HEK293 (cell line): ENCODE measurements around the gene CELF6.

Experiments
- CTCF ChIA-PET: fragments of 350-600 bp; formaldehyde crosslinking; extraction: SDS; loops from one replicate; lab custom pipeline; 2021; ENCODE audit warnings: antibody characterized with exemption; lab: Yijun Ruan, JAX
- POLR2A ChIA-PET: fragments of 300-600 bp; formaldehyde crosslinking; extraction: SDS; loops from one replicate; lab custom pipeline; 2020; ENCODE audit warnings: antibody characterized with exemption, inconsistent platforms; lab: Yijun Ruan, JAX
- H3K27ac ChIP-seq: fragments of 200-500 bp; sonication (Bioruptor generic); 2 replicates; pipeline ENCODE4 v1.5.1; 2014; ENCODE audit warnings: low read depth, low read length, control low read depth, inconsistent platforms; ENCODE audit errors: extremely low read depth
- H3K36me3 ChIP-seq, 2 experiments: fragments of 200-500 bp in 1 of 2; sonication (Bioruptor generic) in 1 of 2; 1 replicate in 1 of 2; 2 replicates in 1 of 2; pipeline ENCODE4 v1.5.1; 2014 to 2017; ENCODE audit warnings: inconsistent platforms in 2 of 2, low read length in 2 of 2; ENCODE audit not compliant: control insufficient read depth in 2 of 2, insufficient read depth in 1 of 2
- H3K4me1 ChIP-seq: fragments of 200-500 bp; sonication (Bioruptor generic); 2 replicates; pipeline ENCODE4 v1.5.1; 2014; ENCODE audit warnings: mild to moderate bottlenecking, low read length, inconsistent platforms; ENCODE audit not compliant: control insufficient read depth, insufficient read depth
- H3K4me3 ChIP-seq: 2 replicates; pipeline ENCODE4 v1.5.1; 2011; ENCODE audit warnings: low read depth, mild to moderate bottlenecking, control low read depth, low read length, moderate library complexity
- H3K9me3 ChIP-seq: fragments of 200-500 bp; sonication (Bioruptor generic); 2 replicates; pipeline ENCODE4 v1.5.1; 2014; ENCODE audit warnings: low read depth, low read length, inconsistent platforms; ENCODE audit not compliant: control insufficient read depth, insufficient read depth
- ATF2 ChIP-seq: fragments of 450-650 bp; formaldehyde crosslinking; IDR thresholded peaks from 2 replicates; pipeline ENCODE4 v1.5.1; 2016; ENCODE audit warnings: missing biosample characterization, missing genetic modification characterization, low read depth
- BCL11A ChIP-seq: fragments of 450-650 bp; formaldehyde crosslinking; IDR thresholded peaks from 2 replicates; pipeline ENCODE4 v1.5.1; 2016; ENCODE audit warnings: low read depth, missing biosample characterization, missing genetic modification characterization
- TSHZ1 ChIP-seq: fragments of 450-650 bp; formaldehyde crosslinking; IDR thresholded peaks from 2 replicates; pipeline ENCODE4 v1.5.1; 2016; ENCODE audit warnings: missing biosample characterization, missing genetic modification characterization, borderline replicate concordance
- ZFP41 ChIP-seq: fragments of 450-650 bp; formaldehyde crosslinking; IDR thresholded peaks from 2 replicates; pipeline ENCODE4 v1.5.1; 2016; ENCODE audit warnings: missing biosample characterization, missing genetic modification characterization, borderline replicate concordance
- ZNF10 ChIP-seq: fragments of 450-650 bp; formaldehyde crosslinking; IDR thresholded peaks from 2 replicates; pipeline ENCODE4 v1.5.1; 2017; ENCODE audit warnings: missing biosample characterization, missing genetic modification characterization
- ZNF121 ChIP-seq: fragments of 450-650 bp; formaldehyde crosslinking; IDR thresholded peaks from 2 replicates; pipeline ENCODE4 v1.5.1; 2016; ENCODE audit warnings: missing biosample characterization, missing genetic modification characterization
- ZNF138 ChIP-seq: fragments of 450-650 bp; formaldehyde crosslinking; IDR thresholded peaks from 2 replicates; pipeline ENCODE4 v1.5.1; 2016; ENCODE audit warnings: missing biosample characterization, missing genetic modification characterization, borderline replicate concordance
- ZNF148 ChIP-seq: fragments of 450-650 bp; formaldehyde crosslinking; IDR thresholded peaks from 2 replicates; pipeline ENCODE4 v1.5.0; 2017; ENCODE audit warnings: missing biosample characterization, missing genetic modification characterization, borderline replicate concordance
- ZNF214 ChIP-seq: fragments of 450-650 bp; formaldehyde crosslinking; IDR thresholded peaks from 2 replicates; pipeline ENCODE4 v1.5.1; 2017; ENCODE audit warnings: missing biosample characterization, mild to moderate bottlenecking, missing genetic modification characterization, borderline replicate concordance
- ZNF248 ChIP-seq: fragments of 450-650 bp; formaldehyde crosslinking; IDR thresholded peaks from 2 replicates; pipeline ENCODE4 v1.5.1; 2017; ENCODE audit warnings: missing biosample characterization, missing genetic modification characterization
- ZNF335 ChIP-seq: fragments of 450-650 bp; formaldehyde crosslinking; conservative IDR thresholded peaks from 2 replicates; pipeline ENCODE4 v1.5.1; 2016; ENCODE audit warnings: missing biosample characterization, missing genetic modification characterization
- ZNF350 ChIP-seq: fragments of 450-650 bp; formaldehyde crosslinking; IDR thresholded peaks from 2 replicates; pipeline ENCODE4 v1.5.0; 2017; ENCODE audit warnings: missing biosample characterization, mild to moderate bottlenecking, missing genetic modification characterization
- ZNF362 ChIP-seq: fragments of 450-650 bp; formaldehyde crosslinking; IDR thresholded peaks from 2 replicates; pipeline ENCODE4 v1.5.1; 2016; ENCODE audit warnings: missing biosample characterization, missing genetic modification characterization
- ZNF449 ChIP-seq: fragments of 450-650 bp; formaldehyde crosslinking; IDR thresholded peaks from 2 replicates; pipeline ENCODE4 v1.5.1; 2017; ENCODE audit warnings: missing biosample characterization, mild to moderate bottlenecking, missing genetic modification characterization, moderate library complexity
- ZNF530 ChIP-seq: fragments of 450-650 bp; formaldehyde crosslinking; IDR thresholded peaks from 2 replicates; pipeline ENCODE4 v1.5.1; 2016; ENCODE audit warnings: low read depth, missing biosample characterization, missing genetic modification characterization
- ZNF558 ChIP-seq: fragments of 450-650 bp; formaldehyde crosslinking; IDR thresholded peaks from 2 replicates; pipeline ENCODE4 v1.5.1; 2016; ENCODE audit warnings: missing biosample characterization, missing genetic modification characterization
- ZSCAN18 ChIP-seq: fragments of 450-650 bp; formaldehyde crosslinking; IDR thresholded peaks from 2 replicates; pipeline ENCODE4 v1.5.1; 2016; ENCODE audit warnings: missing biosample characterization, missing genetic modification characterization
- ZSCAN30 ChIP-seq: fragments of 450-650 bp; IDR thresholded peaks from 2 replicates; pipeline ENCODE4 v1.5.1; 2018; ENCODE audit warnings: missing biosample characterization, mild to moderate bottlenecking, missing genetic modification characterization, moderate library complexity

CELF6 gene

GRCh38 chr15:72239652-72240051 is 80.3 kb downstream of the CELF6 start:
- H3K27ac ChIP-seq = no peak overlapping the region
- ChIA-PET POLR2A (interaction anchor here (0.5 to 6.9 kb wide), 6 partner anchors 9 to 1360 kb away, joined by 3 to 66 read pairs (median 3); partner anchors contain the start of gene PKM), CTCF (interaction anchor here (0.7 to 2.1 kb wide), 5 partner anchors 9 to 73 kb away, joined by 3 to 6 read pairs (median 4); partner anchors contain the start of gene PKM)
- H3K4me3 ChIP-seq = no peak overlapping the region
- TF ChIP-seq ZNF362 (tag by site-specific recombination) (0 out of 2 replicates have a peak, but pooled peaks have one; percentile 51), ATF2 (peak; percentile 61; the same call in 1 of the 2 replicates), ZNF449 (no peak)
- H3K9me3 ChIP-seq = no peaks in the 10 kb centered on the region
- peaks cover 25 to 51% of the 10 kb centered on the region in 2 experiments for H3K36me3 ChIP-seq
- peaks cover 18% of the 10 kb centered on the region for H3K4me1 ChIP-seq

- Histone ChIP-seq H3K36me3 (peaks cover 18 to 40% of the 10 kb centered on the region in 2 experiments), H3K4me3 (no peak overlapping the region), H3K9me3 (no peaks in the 10 kb centered on the region), H3K4me1 (peaks cover 18% of the 10 kb centered on the region), H3K27ac (no peak overlapping the region)
- CTCF ChIA-PET = interaction anchor here (2.1 kb wide), 1 partner anchor 11 kb away, joined by 5 read pairs; no protein-coding TSS in a partner anchor
- POLR2A ChIA-PET = interaction anchor here (1.0 to 6.9 kb wide), 3 partner anchors 8 to 12 kb away, joined by 3 to 66 read pairs (median 6); partner anchors contain the start of gene PKM
- TF ChIP-seq ZSCAN18 (no peak), ZNF121 (tag by site-specific recombination) (peak; percentile 95), ZNF10 (tag by site-specific recombination) (no peak), ZNF248 (tag by site-specific recombination) (no peak)
Observed at GRCh38 chr15:72238586-72238985, 81.4 kb downstream of the CELF6 start.

GRCh38 chr15:72237853-72238224 is 82.1 kb downstream of the CELF6 start:
- H3K9me3 ChIP-seq = no peaks in the 10 kb centered on the region
- H3K4me3 ChIP-seq = no peak overlapping the region
- peaks cover 15 to 32% of the 10 kb centered on the region in 2 experiments for H3K36me3 ChIP-seq
- ChIA-PET CTCF (interaction anchor here (0.7 to 2.1 kb wide), 3 partner anchors 11 to 1020 kb away, joined by 3 to 10 read pairs (median 3); no protein-coding TSS in a partner anchor), POLR2A (interaction anchor here (1.4 to 6.9 kb wide), 2 partner anchors 7 to 11 kb away, joined by 6 to 66 read pairs; partner anchors contain the start of gene PKM)
- H3K27ac ChIP-seq = peak overlapping the region; percentile 37; the same call in 1 of the 2 replicates
- H3K4me1 ChIP-seq = peaks cover 16% of the 10 kb centered on the region
- TF ChIP-seq ZNF350 (tag by site-specific recombination) = no peak
- no peak for TF ChIP-seq ZFP41 (tag by site-specific recombination)
- no peak for TF ChIP-seq ZNF530 (tag by site-specific recombination)
- TF ChIP-seq ZNF138 (tag by site-specific recombination) = no peak
- no peak for TF ChIP-seq TSHZ1 (tag by site-specific recombination)
- no peak for TF ChIP-seq ZNF148
- TF ChIP-seq ZNF558 (tag by site-specific recombination) = no peak
- no peak for TF ChIP-seq BCL11A (tag by site-specific recombination)
- no peak for TF ChIP-seq ZSCAN30
- TF ChIP-seq ZNF335 (tag by site-specific recombination) = peak; percentile 67
- TF ChIP-seq ZNF214 = no peak
